ENCODE data around the gene HTR3B. TPM values are rescaled to one million over a fixed set of nuclear protein-coding genes. Genes with fewer than 3 reads are reported as not detected.

Gene HTR3B
- total RNA-seq, 1 donor from 2014 or later, result not detected

DNA sequence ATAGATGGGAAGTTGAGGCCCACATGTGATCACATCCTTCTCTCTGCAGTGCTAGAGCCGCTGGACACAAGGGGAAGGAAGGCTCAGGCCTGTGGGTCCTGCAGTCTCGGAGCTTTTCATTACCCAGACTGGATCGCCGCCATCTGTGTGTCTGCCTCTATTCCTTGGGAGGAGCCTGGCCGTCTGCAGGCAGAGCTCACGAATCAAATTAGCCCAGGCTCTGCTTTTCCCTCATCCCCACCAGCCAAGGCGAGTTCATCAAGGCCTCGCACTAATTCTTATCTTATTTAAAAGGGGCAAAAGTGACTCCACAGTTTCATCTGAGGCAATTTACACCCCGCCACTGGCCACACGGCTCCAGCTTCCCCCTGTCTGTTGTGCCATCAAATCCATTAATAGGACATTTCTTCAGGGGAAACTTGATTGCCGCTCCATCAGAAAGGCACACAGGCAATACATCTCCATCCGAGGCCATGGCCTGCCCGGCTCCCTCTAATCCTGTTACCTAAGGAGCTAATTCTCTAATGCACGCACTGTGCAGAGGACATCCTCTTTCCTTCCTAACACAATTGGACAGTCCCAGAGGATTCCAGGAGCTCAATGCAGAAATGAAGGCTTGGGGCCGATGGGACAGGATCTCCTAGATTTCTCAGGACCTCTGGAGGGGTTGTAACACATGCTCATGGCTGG, 67.1 kb downstream of the HTR3B start:
- H3K4me1 Mint-ChIP-seq (ENCODE audit: low read depth), result peaks cover 5% of the 10 kb centered on the region
- no peak overlapping the region for H3K27ac Mint-ChIP-seq (ENCODE audit: unreplicated experiment)
- H3K36me3 Mint-ChIP-seq (ENCODE audit: low read depth), result no peaks in the 10 kb centered on the region
- peaks cover 4% of the 10 kb centered on the region for H3K9me3 Mint-ChIP-seq (ENCODE audit: low read depth)
- TF ChIP-seq, protein P1, sequence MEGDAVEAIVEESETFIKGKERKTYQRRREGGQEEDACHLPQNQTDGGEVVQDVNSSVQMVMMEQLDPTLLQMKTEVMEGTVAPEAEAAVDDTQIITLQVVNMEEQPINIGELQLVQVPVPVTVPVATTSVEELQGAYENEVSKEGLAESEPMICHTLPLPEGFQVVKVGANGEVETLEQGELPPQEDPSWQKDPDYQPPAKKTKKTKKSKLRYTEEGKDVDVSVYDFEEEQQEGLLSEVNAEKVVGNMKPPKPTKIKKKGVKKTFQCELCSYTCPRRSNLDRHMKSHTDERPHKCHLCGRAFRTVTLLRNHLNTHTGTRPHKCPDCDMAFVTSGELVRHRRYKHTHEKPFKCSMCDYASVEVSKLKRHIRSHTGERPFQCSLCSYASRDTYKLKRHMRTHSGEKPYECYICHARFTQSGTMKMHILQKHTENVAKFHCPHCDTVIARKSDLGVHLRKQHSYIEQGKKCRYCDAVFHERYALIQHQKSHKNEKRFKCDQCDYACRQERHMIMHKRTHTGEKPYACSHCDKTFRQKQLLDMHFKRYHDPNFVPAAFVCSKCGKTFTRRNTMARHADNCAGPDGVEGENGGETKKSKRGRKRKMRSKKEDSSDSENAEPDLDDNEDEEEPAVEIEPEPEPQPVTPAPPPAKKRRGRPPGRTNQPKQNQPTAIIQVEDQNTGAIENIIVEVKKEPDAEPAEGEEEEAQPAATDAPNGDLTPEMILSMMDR (IDR thresholded peaks at IDR 0.05), result no peak
- peaks cover 51% of the 10 kb centered on the region for H3K27me3 Mint-ChIP-seq (ENCODE audit: low read depth)
- DNase-seq (ENCODE audit: low spot score), result no peak
- H3K4me3 Mint-ChIP-seq (ENCODE audit: unreplicated experiment), result no peak overlapping the region

DNA sequence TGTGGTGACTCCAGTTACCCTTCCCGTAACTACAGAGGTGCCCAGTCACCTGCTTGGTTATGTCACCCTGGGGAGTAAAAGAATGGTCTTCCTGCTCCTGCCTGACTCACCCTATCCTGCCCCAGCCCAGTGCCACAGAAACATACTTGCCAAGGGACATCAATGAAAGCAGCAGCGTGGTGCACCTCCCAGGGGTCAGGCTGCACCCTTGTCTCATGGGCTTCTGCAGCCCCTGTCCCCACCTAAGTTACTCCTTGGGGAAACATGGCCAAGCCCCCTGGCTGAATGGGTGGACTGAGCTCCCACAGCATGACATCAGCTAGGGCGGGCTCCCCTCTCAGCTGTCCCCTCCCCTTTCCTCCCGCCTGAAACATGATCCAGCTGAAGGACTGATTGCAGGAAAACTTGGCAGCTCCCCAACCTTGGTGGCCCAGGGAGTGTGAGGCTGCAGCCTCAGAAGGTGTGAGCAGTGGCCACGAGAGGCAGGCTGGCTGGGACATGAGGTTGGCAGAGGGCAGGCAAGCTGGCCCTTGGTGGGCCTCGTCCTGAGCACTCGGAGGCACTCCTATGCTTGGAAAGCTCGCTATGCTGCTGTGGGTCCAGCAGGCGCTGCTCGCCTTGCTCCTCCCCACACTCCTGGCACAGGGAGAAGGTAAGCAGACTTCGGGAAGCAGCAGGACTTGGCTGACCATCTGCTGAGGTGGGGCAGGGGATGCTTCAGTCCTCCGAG, 70.3 kb downstream of the HTR3B start, which contains the start of gene HTR3A:
HTR3A (plus strand) TSS at position 368 of the 730 bp plus-strand sequence; CDS start at position 586, 218 bp downstream.
- Mint-ChIP-seq H3K27me3 (ENCODE audit: low read depth) (peaks cover 59% of the 10 kb centered on the region), H3K27ac (ENCODE audit: unreplicated experiment) (no peak within 1 kb of the TSS)

DNA sequence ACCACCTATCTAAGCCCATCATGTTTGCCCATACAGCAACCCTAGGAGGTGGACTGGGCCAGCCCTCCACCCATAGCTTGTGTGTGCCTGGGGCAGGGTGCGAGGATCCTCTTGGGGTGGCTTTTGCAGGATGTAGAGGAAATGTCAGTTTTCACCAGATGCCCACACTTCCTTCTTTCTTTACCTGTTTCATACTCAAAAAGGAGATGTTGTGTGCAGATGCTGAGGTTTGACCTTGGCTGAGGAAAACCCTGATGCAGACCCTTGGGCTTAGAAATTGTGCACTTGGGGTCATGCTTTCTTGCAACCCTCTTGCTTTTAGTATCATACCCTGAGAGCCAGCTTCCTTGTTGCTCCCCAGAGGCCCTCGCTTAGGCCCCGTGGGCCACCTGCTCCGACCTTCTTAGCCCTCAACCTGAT, 72.5 kb downstream of the HTR3B start:
- no peaks in the 10 kb centered on the region for H3K36me3 Mint-ChIP-seq (ENCODE audit: low read depth)
- TF ChIP-seq, protein P1 (IDR thresholded peaks at IDR 0.05), result no peak

More for the DNA sequence above, 70.3 kb downstream of the HTR3B start, which contains the start of gene HTR3A:
- peaks cover 5% of the 10 kb centered on the region for H3K4me1 Mint-ChIP-seq (ENCODE audit: low read depth)
- H3K36me3 Mint-ChIP-seq (ENCODE audit: low read depth), result no peaks in the 10 kb centered on the region
- no peaks in the 10 kb centered on the region for H3K9me3 Mint-ChIP-seq (ENCODE audit: low read depth)
- TF ChIP-seq, protein P1 (IDR thresholded peaks at IDR 0.05), result no peak
- DNase-seq (ENCODE audit: low spot score), result no peak
- H3K4me3 Mint-ChIP-seq (ENCODE audit: unreplicated experiment), result no peak within 1 kb of the TSS

GRCh38 chr11:113977701-113978100, 73.1 kb downstream of the HTR3B start:
- H3K27me3 Mint-ChIP-seq (ENCODE audit: low read depth), result peaks cover 60% of the 10 kb centered on the region
- H3K4me1 Mint-ChIP-seq (ENCODE audit: low read depth), result peaks cover 5% of the 10 kb centered on the region
- DNase-seq (ENCODE audit: low spot score), result no peak
- no peaks in the 10 kb centered on the region for H3K36me3 Mint-ChIP-seq (ENCODE audit: low read depth)
- no peak overlapping the region for H3K4me3 Mint-ChIP-seq (ENCODE audit: unreplicated experiment)
- TF ChIP-seq, protein P1 (IDR thresholded peaks at IDR 0.05), result no peak
- H3K27ac Mint-ChIP-seq (ENCODE audit: unreplicated experiment), result no peak overlapping the region
- H3K9me3 Mint-ChIP-seq (ENCODE audit: low read depth), result no peaks in the 10 kb centered on the region

More for the DNA sequence above, 72.5 kb downstream of the HTR3B start:
- no peak for DNase-seq (ENCODE audit: low spot score)
- peaks cover 64% of the 10 kb centered on the region for H3K27me3 Mint-ChIP-seq (ENCODE audit: low read depth)
- H3K4me1 Mint-ChIP-seq (ENCODE audit: low read depth), result peaks cover 5% of the 10 kb centered on the region
- no peak overlapping the region for H3K27ac Mint-ChIP-seq (ENCODE audit: unreplicated experiment)
- no peaks in the 10 kb centered on the region for H3K9me3 Mint-ChIP-seq (ENCODE audit: low read depth)
- no peak overlapping the region for H3K4me3 Mint-ChIP-seq (ENCODE audit: unreplicated experiment)

GRCh38 chr11:113979431-113979830, 74.8 kb downstream of the HTR3B start:
- Mint-ChIP-seq H3K4me3 (ENCODE audit: unreplicated experiment) (no peak overlapping the region), H3K27ac (ENCODE audit: unreplicated experiment) (no peak overlapping the region), H3K9me3 (ENCODE audit: low read depth) (no peaks in the 10 kb centered on the region), H3K4me1 (ENCODE audit: low read depth) (peaks cover 5% of the 10 kb centered on the region), H3K36me3 (ENCODE audit: low read depth) (no peaks in the 10 kb centered on the region), H3K27me3 (ENCODE audit: low read depth) (peaks cover 72% of the 10 kb centered on the region)
- DNase-seq (ENCODE audit: low spot score), result no peak
- TF ChIP-seq, protein P1 (IDR thresholded peaks at IDR 0.05), result no peak
